Activated B cell treated with CpG ODN at 0.5 μM for 24 hours (primary cell): ENCODE data around the gene ISY1. TPM values are rescaled to one million over a fixed set of nuclear protein-coding genes. Genes with fewer than 3 reads are reported as not detected.
"Not testable (repeated sequence)": the region's sequence is repeated elsewhere in the genome, so short reads cannot be mapped to it uniquely, and the experiment has no call there.

Experiments used
- ATAC-seq: fragments of 200-7000 bp; cut with Tn5 transposase; one replicate; pipeline ENCODE4 v1.10.0; 2021; ENCODE audit warnings: low read depth, mild to moderate bottlenecking, moderate library complexity
- CTCF ChIA-PET: fragments of 350-600 bp; sonication (Branson Sonifier 250); formaldehyde crosslinking; loops from one replicate; lab custom pipeline; 2021; ENCODE audit warnings: antibody characterized with exemption; lab: Charles Lee
- POLR2A ChIA-PET: fragments of 350-600 bp; sonication (Branson Sonifier 250); formaldehyde crosslinking; loops from one replicate; lab custom pipeline; 2021; ENCODE audit warnings: antibody characterized with exemption; lab: Charles Lee
- DNase-seq: peaks from one replicate; pipeline ENCODE4 v3.0.0; 2022
- H3K27ac Mint-ChIP-seq: one replicate; pipeline ENCODE4 v1.8.0; 2020; ENCODE audit warnings: mixed read lengths
- H3K27me3 Mint-ChIP-seq: one replicate; pipeline ENCODE4 v1.8.0; 2021; ENCODE audit warnings: mixed read lengths
- H3K36me3 Mint-ChIP-seq: one replicate; pipeline ENCODE4 v1.8.0; 2021; ENCODE audit warnings: low read depth, mixed read lengths
- H3K4me1 Mint-ChIP-seq: one replicate; pipeline ENCODE4 v1.8.0; 2021; ENCODE audit warnings: mixed read lengths
- H3K4me3 Mint-ChIP-seq: one replicate; pipeline ENCODE4 v1.8.0; 2020; ENCODE audit warnings: mild to moderate bottlenecking, mixed read lengths
- H3K9me3 Mint-ChIP-seq: one replicate; pipeline ENCODE4 v1.8.0; 2020; ENCODE audit warnings: mixed read lengths
- intact Hi-C: fragments of 100-400 bp; cut with micrococcal nuclease; formaldehyde crosslinking; loops from one replicate; pipeline ENCODE4 v1.15.1; 2024
- total RNA-seq: library from RNA; stranded (reverse); gene quantifications from 2 replicates; pipeline ENCODE4 v1.2.3, GENCODE V29; 2022
- TF ChIP-seq, protein P1 (sequence below): fragments of 200-600 bp; IDR thresholded peaks from one replicate; pipeline ENCODE4 v1.8.0; 2022; ENCODE audit warnings: antibody characterized with exemption, mild to moderate bottlenecking

The ISY1 gene
- total RNA-seq, 1 donor from 2014 or later = 47.7 TPM

DNA sequence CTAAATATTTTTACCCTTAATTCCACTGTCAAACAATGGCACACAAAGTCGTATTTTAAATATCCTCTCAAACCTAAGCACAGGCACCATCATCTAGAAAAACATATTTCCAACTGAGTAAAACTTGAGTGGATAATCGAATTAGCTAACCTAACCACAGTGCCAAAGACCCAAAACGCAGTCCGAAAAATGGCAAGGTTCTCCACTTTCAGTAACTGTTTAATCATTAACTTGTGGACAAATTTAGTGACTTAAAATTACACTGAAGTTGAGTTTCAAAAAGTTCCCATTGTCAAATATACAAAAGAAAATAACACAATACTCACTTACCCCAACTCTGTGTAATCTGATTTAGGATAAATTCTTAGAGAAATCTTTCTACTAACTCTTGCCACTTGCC lies 12.9 kb upstream of the ISY1 start:
- no peak for DNase-seq
- ChIA-PET CTCF (no interaction called here), POLR2A (no interaction called here)

DNA sequence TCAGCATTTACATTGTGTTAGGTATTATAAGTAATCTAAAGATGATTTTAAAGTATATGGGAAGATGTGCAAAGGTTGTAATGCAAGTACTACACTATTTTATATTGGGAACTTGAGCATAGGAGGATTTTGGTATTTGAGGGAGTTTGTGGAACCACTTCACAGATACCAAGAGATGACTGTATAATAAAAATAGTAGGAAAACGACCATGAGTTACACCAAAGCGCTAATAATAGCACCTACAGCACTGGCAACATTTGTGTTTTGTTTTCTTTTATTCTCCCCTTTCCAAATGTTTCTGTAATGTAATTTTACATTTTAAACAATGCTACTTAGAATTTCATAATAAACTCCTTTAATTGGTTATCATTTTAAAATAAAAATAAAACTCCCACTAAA lies 12.3 kb upstream of the ISY1 start:
- TF ChIP-seq, protein P1, sequence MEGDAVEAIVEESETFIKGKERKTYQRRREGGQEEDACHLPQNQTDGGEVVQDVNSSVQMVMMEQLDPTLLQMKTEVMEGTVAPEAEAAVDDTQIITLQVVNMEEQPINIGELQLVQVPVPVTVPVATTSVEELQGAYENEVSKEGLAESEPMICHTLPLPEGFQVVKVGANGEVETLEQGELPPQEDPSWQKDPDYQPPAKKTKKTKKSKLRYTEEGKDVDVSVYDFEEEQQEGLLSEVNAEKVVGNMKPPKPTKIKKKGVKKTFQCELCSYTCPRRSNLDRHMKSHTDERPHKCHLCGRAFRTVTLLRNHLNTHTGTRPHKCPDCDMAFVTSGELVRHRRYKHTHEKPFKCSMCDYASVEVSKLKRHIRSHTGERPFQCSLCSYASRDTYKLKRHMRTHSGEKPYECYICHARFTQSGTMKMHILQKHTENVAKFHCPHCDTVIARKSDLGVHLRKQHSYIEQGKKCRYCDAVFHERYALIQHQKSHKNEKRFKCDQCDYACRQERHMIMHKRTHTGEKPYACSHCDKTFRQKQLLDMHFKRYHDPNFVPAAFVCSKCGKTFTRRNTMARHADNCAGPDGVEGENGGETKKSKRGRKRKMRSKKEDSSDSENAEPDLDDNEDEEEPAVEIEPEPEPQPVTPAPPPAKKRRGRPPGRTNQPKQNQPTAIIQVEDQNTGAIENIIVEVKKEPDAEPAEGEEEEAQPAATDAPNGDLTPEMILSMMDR = no peak
- ChIA-PET POLR2A (no interaction called here), CTCF (no interaction called here)
- peaks cover 72% of the 10 kb centered on the region for H3K36me3 Mint-ChIP-seq
- H3K27me3 Mint-ChIP-seq = no peaks in the 10 kb centered on the region
- H3K4me3 Mint-ChIP-seq = no peak overlapping the region
- DNase-seq (no peak), ATAC-seq (no peak)
- H3K4me1 Mint-ChIP-seq = peaks cover 53% of the 10 kb centered on the region
- intact Hi-C loops = no loop called here
- H3K27ac Mint-ChIP-seq = no peak overlapping the region
- no peaks in the 10 kb centered on the region for H3K9me3 Mint-ChIP-seq

More for the DNA sequence above, 12.9 kb upstream of the ISY1 start:
- ATAC-seq = no peak
- TF ChIP-seq, protein P1 = no peak
- H3K4me1 Mint-ChIP-seq = peaks cover 57% of the 10 kb centered on the region
- H3K27me3 Mint-ChIP-seq = no peaks in the 10 kb centered on the region
- intact Hi-C loops = no loop called here
- H3K27ac Mint-ChIP-seq = no peak overlapping the region
- H3K4me3 Mint-ChIP-seq = no peak overlapping the region
- H3K9me3 Mint-ChIP-seq = no peaks in the 10 kb centered on the region
- H3K36me3 Mint-ChIP-seq = peaks cover 75% of the 10 kb centered on the region

DNA sequence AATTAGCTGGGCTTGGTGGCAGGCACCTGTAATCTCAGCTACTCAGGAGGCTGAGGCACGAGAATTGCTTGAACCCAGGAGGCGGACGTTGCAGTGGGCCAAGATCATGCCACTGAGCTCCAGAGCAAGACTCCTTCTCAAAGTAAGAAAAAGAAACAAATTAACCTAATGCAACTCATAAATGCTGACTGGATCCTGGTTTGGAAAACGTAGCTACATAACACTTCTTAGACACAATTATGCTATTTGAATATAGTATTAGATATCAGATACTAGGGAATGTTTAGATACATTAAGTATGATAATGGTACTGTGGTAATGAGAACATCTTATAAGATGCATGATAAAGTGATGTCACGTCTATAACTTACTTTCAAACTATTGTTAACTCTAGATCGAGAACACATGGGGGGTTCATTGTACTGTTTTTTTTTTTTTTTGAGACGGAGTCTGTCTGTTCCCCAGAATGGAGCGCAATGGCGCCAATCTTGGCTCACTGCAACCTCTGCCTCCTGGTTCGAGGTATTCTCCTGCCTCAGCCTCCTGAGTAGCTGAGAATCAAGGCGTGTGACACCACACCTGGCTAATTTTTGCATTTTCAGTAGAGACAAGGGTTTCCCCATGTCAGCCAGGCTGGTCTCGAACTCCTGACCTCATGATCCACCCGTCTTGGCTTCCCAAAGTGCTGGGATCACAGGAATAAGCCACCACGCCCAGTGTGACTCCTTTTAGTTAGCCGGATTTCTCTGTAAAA lies 5.9 kb upstream of the ISY1 start:
- peaks cover 58% of the 10 kb centered on the region for H3K36me3 Mint-ChIP-seq
- CTCF ChIA-PET = interaction anchor here (1.2 kb wide), 1 partner anchor 14 kb away, joined by 3 read pairs; no protein-coding TSS in a partner anchor
- no peaks in the 10 kb centered on the region for H3K9me3 Mint-ChIP-seq
- peaks cover 15% of the 10 kb centered on the region for H3K4me1 Mint-ChIP-seq
- no peaks in the 10 kb centered on the region for H3K27me3 Mint-ChIP-seq
- TF ChIP-seq, protein P1 = no peak
- POLR2A ChIA-PET = interaction anchor here (1.6 kb wide), 1 partner anchor 17 kb away, joined by 4 read pairs; the partner anchor contains the start of gene CNBP
- no peak overlapping the region for H3K4me3 Mint-ChIP-seq
- ATAC-seq = no peak
- H3K27ac Mint-ChIP-seq = no peak overlapping the region
- intact Hi-C loops = no loop called here
- DNase-seq = no peak

DNA sequence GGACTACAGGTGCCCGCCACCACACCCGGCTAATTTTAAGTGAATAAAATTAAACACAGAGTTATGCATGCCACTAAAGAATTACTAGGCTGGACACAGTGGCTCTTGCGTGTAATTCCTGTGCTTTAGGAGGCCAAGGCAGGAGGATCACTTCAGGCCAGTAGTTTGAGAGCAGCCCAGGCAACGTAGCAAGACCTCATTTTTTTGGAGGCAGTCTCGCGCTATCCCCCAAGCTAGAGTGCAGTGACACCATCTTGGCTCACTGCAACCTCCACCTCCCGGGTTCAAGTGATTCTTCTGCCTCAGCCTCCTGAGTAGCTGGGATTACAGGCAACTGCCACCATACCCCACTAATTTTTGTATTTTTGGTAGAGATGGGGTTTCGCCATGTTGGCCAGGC lies 4.7 kb upstream of the ISY1 start:
- H3K36me3 Mint-ChIP-seq = peaks cover 57% of the 10 kb centered on the region
- H3K27me3 Mint-ChIP-seq, H3K4me3 Mint-ChIP-seq, intact Hi-C loops, ATAC-seq, DNase-seq, H3K27ac Mint-ChIP-seq, H3K9me3 Mint-ChIP-seq: not testable (repeated sequence)
- CTCF ChIA-PET = interaction anchor here (1.2 kb wide), 1 partner anchor 15 kb away, joined by 3 read pairs; no protein-coding TSS in a partner anchor
- POLR2A ChIA-PET = interaction anchor here (0.6 kb wide), 1 partner anchor 13 kb away, joined by 4 read pairs; no protein-coding TSS in a partner anchor
- peaks cover 20% of the 10 kb centered on the region for H3K4me1 Mint-ChIP-seq

DNA sequence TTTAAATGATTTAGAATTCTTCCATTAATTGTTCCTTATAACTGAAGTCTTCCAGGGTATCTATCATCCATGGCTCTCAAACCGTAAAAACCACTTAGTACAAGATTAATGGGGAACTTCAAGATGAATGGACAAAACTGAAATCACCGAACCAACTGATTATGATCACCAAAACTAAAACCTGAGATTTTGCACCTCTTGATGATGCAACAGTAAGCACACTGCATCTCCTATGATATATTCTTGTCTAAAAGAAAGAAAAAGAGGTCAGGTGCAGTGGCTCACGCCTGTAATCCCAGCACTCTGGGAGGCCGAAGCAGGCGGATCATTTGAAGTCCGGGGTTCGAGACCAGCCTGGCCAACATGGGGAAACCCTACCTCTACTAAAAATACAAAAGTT lies 3.6 kb upstream of the ISY1 start:
- ATAC-seq (no peak), DNase-seq (no peak)
- CTCF ChIA-PET = interaction anchor here (1.1 kb wide), 1 partner anchor 66 kb away, joined by 4 read pairs; no protein-coding TSS in a partner anchor
- TF ChIP-seq, protein P1 = no peak
- H3K36me3 Mint-ChIP-seq = peaks cover 50% of the 10 kb centered on the region
- no peak overlapping the region for H3K4me3 Mint-ChIP-seq
- POLR2A ChIA-PET = interaction anchor here (0.9 kb wide), 1 partner anchor 42 kb away, joined by 7 read pairs; no protein-coding TSS in a partner anchor
- no peaks in the 10 kb centered on the region for H3K27me3 Mint-ChIP-seq
- no peaks in the 10 kb centered on the region for H3K9me3 Mint-ChIP-seq
- intact Hi-C loops = no loop called here
- peaks cover 31% of the 10 kb centered on the region for H3K4me1 Mint-ChIP-seq
- H3K27ac Mint-ChIP-seq = no peak overlapping the region
